NCI-H2227 treated with DMSO at 0.1 percent for 48 hours (cell line): ENCODE results near the gene PPP1R15B.
"Not testable (repeated sequence)": the region's sequence is repeated elsewhere in the genome, so short reads cannot be mapped to it uniquely, and the experiment has no call there.

Source experiments
- DNase-seq: peaks from one replicate; lab custom pipeline; 2025; lab: John Stamatoyannopoulos, UW

PPP1R15B gene

DNA sequence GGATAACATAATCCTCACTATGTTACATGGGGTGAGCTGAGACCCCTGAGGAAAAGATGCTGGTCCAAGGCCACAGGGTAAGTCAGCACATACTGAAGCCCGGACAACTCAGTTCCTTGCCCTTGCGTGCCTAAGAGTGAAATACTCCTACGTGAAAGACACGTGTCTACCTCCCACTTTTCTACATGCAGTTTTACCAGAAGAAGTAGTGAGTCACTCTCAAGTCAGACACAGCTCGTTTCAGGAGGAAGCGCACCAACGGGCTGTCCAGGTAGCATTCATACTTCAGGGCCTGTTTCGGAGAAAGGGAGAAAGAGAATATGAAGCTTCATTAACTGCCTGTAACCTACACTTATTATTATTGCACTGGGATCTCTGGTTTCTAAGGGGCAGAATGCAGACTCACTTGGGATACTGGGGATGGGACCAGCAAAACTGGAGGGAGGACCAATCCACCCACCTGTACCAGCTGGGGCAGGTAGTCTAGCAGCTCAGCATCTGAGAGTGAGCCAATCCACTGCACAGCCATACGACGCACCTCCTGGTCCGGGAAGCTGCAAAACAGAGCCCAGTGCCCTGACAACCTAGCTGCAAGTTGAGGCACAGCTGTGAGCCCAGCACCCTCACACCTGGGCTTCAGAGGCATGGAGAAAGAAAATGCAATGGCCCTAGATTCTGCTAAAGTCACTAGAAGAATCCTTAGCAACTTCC lies 32.4 kb upstream of the PPP1R15B start:
- no peak for DNase-seq

DNA sequence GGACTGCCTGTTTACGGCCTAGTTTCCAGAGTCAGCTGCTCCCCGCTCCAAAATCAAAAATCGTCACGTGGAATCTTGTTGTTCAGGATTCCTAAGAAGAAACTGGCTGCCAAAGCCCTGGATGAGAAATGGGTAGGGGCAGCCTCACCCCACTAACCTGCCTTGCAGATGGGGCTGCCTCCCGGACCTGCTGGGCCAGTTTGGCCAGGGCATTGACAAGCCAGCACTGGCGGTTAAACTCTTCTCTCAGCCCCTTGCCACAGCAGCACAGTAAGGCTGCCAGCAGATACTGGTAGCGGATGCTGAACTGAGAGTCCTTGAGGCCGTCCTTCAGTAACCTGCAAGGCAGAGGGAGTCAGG lies 31.6 kb upstream of the PPP1R15B start:
- no peak for DNase-seq

DNA sequence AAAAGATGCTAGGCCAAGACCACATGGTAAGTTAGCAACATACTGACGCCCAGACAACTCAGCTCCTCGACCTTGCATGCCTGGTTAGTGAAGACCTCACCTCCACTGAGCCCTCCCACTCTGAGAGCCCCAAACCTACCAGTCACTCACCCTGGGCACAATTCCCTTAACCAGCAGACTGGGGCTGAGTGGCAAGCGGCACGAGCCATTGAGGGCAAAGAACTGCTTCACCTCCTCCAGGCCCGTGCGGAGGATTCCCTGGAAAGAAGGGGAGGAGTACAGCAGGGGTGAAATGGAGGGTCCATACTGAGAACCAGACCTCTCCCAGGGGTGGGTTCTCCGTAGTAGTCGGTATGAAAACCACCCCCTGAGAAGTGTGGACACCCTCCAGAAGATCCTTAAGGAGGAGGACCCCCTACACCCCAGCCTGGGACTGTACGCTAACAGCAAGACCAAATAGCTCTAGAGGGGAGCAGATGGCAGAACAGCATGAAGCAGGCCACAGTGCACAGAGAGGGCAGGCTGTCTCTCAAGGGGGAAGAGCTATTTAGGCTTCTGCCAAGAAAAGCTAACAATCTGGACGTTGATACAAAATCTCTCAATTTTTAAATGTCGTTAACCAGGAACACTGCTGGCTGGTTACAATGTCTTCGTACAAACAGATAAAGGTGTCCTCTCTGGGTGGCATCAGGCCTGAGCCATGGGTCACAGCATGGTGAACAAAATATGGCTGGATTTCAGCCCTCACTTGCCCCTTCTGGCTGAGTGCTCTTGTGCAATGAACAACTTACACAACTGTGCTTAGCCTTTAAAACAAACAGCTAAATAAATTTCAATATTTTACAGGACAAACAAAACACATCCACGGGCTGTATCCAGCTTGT lies 31.0 kb upstream of the PPP1R15B start:
- DNase-seq: no peak

DNA sequence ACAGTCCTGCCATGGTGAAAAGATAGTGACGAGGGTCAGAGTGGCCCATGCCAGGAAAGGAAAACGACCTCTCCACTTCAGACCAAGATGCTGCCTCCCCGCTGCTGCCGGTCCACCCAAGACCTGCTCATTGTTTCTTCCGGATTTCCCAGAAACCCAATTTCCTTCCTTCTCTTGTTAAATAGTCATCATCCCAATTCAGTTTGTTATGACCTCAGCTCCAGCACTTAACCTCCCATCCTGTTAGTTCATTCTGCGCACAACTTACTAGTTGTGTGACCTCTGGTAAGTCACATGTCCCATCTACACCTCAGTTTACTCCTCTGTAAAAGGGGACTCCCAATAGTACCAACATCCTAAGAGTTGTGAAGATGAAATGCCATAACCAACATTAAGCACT lies 29.9 kb upstream of the PPP1R15B start:
- no peak for DNase-seq

DNA sequence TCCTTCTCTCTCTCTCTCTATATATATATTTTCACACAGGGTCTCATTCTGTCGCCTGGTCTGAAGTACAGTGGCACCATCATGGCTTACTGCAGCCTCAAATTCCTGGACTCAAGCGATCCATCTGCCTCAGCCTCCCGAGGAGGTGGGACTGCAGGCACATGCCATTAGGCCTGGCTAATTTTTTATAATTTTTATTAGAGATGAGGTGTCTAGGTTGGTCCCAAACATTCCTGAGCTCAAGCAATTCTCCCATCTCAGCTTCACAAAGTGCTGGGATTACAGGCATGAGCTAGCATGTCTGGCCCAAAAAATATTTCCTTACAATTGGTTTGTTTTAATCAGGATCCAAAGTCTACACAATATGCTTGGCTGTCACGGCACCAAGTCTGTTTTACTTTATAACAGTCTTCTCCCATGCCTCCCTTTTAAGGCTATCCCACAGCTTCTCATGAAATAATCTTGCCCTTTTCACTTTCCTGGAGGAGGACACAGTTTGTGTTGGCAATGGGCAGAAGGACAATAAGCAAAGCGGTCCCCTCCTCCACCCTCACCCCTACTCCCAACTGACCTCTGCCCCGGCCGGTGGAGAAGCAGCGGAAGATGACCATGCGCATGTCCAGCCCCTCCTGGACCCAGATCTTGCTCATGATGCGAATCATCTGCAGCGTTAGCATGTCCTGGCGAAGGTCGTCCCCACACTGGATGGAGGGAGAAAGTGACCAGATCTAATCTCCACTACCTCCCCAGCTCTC lies 28.2 kb upstream of the PPP1R15B start:
- no peak for DNase-seq

DNA sequence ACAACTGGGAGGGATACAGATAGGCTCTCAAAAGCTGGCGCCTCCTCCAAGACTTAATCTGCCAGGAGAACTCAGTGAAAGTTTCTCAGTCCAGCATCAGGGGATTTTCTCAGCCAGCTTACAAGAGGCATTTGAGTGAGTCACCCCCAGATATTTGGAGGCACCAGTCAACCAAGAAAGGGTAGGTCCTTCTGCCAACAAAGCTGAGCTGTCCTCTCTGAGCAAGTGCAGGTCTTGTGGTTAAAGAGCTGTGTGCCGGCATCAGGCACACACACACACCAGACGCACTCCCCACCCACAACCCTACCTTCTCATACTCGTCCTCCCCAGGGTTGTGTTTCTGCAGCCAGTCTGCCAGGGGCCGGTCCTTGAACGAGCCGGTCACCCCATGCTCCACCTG lies 27.0 kb upstream of the PPP1R15B start:
- no peak for DNase-seq

DNA sequence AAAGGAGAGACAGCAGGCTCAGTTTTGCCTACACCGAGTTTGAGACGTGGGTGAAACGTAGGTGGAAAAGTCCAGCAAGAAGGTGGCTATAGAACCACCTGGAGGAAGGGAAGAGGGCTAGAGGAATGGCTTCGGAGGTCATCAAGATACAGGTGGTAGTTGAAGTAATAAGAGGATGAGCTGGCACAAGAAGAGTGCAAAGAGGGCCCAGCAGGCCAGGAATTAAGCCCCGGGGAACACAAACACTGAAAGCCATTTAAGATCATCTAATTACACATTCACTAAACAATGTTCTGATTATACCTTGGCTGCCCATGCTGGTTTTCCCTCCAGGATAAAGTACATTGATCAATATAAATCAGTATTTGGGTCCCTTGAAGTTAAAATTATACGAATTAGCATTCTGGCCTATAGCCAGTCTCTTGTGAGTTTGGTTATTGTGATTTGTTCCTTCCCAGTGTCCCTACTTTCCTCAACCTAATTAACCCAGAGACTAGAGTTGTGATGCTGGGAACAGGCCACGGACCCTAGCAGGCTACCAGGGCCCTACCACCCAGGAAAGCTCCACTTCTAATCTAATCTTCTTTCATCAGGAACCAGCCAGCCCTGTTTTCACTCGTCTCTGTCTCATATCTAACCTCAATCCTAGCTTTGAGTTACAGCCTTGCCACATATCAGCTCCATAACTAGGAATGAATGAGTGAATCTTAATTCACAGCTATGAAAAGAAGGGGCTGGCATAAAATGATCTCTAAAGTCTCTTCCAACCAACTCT lies 26.4 kb upstream of the PPP1R15B start:
- DNase-seq: no peak

DNA sequence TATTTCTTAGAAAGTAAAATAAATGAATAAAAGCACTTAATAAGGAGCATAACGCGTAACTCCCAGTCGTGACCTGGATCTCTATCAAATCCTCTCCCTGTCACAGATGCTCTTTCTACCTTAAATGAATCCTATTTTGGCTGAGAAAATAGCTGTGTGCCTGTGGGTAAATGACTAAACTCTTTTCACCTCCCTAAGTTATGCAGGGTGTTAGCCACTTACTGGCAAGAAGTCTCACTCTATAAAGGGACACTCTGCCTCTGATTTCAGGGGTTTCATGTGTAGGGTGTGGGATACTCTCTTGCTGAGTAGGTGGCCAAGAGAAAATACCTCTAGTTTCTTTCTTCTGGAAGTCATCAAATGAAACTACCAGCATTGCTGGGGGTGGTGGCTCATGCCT lies 24.3 kb upstream of the PPP1R15B start:
- no peak for DNase-seq

DNA sequence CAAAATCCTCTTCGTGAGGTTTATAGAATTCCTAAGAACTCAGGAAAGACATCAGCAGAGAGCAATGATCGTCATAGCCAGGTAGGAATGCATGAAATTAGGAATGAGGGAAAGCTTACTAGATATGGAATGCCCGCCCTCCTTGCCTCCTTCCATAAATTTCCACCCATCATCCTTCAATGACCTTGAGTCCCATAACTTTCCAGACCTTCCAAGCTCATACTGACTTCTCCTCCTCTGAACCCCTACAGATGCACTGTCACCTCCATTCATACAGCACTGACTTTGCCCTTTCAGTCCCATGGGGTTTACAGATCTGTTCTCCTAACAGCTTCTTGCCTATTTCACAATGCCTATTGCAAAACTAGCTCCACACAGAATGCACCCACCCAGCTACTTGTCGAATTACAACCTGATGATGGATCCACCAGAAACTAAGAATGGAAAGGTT lies 23.8 kb upstream of the PPP1R15B start:
- no peak for DNase-seq

DNA sequence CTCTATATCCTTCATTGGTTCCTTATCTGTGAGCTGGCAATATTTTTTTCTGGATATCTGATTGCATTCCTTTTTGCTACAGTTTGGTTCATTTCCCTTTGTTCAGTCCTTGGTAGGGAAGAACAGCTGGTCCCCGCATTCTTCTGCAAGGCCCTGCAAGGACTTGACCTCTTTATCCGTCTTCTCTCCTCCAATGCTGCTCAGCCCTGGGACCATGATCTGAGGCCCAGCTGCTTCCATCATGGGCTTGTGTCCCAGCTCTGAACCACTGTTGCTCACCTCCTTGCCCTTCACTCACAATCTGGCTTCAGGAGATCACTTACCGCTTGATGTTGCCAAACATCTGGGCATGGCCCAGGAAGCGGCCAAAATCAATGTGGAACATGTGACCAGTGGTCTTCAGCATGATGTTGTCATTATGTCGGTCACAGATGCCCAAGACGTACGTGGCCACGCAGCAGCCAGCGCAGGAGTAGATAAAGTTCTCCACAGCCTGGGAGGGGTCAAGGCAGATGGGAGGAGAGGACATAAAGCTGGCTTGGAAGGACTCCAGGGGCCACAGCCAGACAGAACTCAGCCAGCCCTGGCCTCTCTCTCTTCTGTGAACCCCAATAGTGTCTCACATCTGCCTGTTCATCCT lies 22.6 kb upstream of the PPP1R15B start:
- no peak for DNase-seq

DNA sequence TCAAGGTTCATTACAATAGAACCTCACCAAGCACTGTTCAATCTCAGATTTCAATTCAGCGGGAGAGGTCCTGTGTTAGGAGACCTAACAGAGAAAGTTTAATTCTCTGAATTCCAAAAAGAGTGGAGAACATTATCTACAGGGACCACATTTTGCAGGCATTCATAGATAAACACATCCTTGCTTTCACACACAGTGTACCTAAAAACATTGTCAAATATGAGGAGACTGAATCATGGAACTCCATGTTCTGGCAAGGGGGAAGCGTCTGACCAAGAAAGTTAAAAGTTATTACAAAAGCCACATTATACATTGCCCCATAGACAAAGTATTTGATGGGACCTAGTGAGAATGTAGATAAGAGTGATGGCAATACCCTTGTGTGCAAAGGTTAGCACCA lies 21.1 kb upstream of the PPP1R15B start:
- no peak for DNase-seq

DNA sequence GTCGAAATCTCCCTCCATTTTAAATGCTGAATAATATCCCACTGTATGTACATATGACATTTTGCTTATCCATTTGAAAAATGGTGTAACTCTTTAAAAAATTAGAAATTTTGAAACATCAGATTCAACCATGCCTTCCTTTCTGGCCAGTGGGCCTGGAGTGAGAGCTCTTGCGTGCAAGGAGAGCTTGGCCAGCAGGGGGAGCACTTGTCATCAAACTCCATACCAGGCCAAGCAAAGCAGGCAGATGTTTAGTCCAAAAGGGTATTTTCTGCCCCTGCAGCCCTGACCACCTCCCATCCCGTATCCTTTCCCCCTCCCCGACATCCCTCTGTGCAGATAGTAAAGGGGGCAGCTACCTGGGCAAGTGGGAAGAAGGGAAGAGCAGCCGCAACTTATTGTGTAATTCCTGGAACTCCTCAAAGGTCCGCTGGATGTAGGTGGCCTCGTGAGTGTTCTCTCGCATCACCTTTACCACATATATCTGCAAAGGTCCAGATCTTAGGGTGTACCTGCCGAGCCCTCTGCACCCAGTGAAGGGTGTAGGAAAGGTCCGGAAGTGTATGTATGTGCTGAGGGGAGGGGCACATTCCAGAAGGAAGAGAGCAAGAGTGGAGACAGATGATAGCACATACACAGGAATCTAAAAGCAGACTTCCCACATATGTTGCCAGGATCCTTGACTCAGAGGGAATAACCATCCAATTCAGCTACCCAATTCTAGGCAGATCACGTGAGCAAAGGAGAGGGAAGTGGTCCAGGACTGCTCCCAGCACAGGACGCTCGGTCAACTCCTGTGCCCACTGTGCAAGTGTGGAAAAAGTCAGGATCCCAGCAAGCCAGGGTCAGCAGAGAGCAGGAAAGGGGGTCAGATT lies 19.9 kb upstream of the PPP1R15B start:
- peak; percentile 74 for DNase-seq

DNA sequence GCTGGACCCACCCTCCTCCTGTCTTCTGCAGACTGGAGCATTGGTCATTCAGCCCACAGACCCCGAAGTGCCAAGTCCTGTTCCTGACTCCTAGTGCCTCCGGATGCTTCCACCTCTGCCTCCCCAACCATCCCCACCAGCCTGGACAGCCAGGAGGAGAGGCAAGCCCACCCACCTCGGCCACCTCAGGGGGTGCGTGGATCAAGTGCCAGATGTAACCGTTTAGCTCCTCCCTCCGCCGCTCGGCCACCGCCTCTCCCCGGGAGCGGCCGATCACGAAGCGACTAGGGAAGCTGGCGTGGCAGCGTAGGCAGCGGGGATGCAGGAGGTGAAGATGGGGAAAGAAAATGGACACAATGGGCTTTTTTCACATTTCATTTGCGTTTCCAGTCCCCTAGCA lies 18.1 kb upstream of the PPP1R15B start:
- DNase-seq: no peak

DNA sequence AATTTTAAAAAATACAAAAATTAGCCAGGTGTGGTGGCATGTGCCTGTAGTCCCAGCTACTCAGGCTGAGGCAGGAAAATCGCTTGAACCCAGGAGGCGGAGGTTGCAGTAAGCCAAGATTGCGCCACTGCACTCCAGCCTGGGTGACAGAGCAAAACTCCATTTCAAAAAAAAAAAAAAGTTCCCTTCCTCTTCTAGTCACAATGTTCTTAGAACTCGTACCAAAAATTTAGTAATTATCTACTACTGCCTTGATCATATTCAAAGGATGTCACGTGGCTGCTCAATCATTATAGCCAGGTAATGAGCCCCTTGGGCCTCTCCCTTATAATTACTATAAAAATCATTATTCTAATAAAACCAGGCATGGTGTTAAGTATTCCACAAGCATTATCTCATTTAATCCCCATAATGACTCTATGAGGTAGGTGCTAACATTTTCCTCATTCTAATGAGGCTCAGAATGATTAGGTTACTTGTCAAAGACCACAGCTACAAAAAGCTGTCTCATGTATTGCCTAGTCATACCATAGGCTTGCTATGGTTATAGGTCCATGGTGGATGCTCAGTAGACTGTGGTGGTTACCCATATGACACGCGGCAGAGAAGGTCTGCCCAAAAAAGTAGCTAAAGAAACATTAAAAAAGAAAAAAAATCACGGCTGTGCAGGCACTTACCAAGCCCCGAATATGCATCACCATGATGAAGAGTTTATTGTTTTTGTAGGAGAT lies 15.5 kb upstream of the PPP1R15B start:
- no peak for DNase-seq

DNA sequence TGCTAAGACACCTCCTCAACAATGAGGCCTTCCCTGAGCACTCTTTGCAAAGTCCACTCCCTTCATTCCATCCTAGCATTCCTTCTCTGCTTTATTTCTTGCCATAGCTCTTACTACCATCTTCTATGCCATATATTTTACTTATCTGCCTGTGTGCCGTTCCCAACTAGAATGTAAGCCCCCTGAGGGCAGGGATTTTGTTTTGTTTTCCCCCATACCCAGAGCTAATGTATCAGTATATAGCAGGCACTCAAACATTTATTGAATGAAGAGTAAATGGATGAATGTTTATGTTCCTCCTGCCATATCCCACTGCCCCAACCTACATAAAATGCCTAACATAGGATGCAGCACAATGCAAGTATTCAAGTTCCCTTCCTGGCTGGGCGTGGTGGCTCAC lies 14.9 kb upstream of the PPP1R15B start:
- no peak for DNase-seq

DNA sequence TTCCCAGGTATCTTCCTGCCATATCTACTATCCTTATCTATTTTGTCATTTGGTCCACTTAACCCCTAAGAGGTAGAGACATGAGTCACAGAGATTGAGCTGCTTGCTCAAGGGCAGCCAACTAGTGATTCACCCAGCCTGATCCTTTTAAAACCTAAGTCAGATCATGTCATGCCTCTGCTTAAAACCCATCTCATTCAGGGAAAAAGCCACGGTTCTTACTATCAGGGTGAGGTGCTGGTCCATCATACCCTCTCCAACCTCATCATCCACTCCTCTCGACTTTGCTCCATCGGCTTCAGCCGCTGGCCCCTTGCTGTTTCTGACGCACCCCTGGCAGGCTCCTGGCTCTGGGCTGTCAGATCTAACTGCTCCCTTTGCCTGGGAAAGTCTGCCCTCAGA lies 14.4 kb upstream of the PPP1R15B start:
- no peak for DNase-seq

DNA sequence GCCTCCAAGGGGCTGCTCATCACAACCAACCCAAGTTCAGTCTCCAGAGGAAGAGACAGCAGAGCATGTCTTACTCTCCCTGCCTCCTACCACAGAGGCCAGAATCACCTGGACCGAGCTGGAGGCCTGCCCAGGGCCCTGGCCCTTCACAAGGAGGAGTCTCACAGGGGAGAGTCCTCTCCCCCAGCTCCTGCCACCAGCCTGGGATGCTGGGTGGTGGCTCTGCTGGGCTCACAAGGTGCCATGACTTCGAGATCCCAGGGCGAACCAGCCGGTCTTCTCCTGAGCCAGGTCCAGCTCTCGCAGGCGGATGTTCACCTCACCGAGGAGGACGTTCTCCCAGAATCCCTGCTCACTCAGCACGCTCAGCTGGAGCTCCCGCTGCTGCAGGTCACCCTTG lies 13.0 kb upstream of the PPP1R15B start:
- DNase-seq: no peak

DNA sequence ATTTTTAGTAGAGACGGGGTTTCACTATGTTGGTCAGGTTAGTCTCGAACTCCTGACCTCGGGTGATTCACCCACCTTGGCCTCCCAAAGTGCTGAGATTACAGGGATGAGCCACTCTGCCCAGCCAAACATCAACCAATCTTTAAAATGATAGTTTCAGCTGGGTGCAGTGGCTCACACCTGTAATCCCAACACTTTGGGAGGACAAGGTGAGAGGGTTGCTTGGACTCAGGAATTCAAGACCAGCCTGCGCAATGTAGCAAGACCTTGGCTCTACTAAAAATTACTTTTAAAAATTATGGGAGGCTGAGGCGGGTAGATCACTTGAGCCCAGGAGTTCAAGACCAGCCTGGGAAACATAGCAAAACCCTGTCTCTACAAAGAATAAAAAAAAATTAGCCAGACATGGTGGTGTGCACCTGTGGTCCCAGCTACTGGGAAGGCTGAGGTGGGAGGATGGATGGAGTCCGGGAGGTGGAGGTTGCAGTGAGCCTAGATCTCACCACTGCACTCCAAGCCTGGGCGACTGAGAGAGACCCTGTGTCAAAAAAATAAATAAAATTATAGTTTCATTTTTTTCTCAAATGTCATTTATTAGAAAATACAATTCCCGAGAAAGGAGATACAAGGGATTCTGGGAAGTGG lies 10.6 kb upstream of the PPP1R15B start:
- not testable (repeated sequence) for DNase-seq

DNA sequence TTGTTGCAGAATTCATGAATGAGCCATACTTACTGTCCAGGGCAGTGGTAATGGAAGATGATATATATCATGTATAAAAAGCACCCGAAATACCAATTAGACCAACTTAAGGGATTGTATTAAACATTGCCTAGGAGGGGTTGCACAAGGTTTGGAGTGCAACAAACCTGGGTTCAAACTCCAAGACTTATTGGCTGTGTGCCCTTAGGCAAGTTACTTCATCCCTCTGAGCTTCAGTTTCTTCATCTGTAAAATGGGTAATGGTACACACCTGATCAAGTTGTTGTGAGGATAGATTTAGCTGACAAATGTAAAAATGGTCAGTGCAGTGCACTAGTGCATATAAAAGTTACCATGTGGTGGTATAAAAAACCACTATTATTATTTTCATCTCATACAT lies 9.8 kb upstream of the PPP1R15B start:
- DNase-seq: no peak
